Stimulated activated CD8-positive, alpha-beta memory T cell treated with anti-CD3 and anti-CD28 coated beads, Interleukin-12 subunit alpha, Interleukin-12 subunit beta, amount 100 ng/mL, for 24 hours (primary cell): Measurements from ENCODE around the gene SEC24C.

Experiments
- DNase-seq: peaks from one replicate; pipeline ENCODE4 v3.0.0-alpha.2; 2020; ENCODE audit errors: extremely low read depth

The SEC24C gene

DNA sequence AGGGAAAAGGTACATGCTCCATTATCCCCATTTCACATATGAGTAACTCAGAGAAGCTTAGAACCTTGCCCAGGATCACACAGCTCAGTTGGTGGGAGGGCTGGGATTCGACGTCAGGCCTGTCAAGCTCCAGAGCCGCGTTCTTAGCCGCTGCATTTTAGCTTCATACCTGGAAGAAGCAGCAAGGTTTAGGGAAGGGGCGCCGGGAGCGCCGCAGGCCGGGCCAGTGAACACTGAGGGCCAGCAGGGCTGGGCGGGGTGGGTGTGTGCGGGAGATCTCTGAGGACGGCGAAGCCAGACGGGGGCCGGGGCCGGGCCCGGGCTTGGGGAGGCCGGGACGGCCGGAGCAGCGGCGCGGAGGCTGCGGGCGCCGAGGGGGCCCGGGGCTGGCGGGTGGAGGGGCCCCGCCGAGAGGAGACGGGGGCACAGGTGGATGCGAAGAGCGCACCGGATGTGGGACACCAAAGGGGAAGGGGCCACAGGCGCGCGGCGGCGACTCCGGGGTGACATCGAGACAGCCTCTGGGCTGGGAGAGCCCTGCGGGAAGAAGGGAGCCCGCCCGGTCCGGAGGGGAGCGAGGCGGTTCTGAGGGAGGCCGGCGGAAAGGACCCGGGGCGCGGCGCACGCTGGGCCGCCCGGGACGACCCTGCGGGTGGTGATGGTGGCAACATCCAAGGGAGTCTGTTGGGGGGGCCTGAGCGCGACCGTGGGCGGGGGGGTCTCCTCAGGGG lies 66.7 kb downstream of the SEC24C start:
- DNase-seq = no peak

DNA sequence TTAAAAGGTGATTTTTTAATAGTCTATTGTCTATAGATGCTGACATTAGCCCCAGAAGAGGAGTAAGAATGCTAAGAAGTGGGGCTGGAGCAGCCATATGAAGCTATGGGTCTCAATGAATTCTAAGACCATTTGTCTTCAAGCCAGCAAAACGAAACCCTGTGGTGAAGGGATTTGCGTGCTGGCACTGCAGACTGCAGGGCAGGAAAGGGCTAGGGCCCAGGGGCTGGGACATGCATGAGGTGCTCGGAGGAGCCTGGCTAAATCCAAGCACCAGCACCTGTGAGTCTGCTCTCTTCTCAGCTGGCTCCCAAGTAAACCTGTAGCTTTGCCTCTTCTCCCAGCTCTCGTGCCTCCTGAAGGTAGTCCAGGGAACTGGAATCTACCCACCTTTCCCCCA lies 68.5 kb downstream of the SEC24C start:
- DNase-seq = no peak

DNA sequence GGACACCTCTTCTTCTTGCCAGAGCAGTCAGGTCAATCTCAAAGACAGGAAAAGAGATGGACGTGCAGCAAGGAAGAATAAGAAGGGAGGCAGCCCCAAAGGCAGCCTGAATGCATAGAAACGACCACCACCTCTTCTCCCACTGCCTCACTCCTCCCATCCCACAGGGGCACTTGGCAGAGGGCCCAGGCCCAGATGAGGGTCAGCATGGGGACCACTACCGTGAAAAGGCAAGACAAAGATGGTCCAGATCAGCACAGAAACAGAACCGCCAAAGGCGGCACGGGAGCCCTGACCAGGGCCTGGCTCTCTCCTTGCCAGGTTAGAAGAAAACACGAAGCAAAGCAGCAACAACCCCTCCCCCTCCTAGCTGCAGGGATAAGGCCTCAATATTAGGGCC lies 69.2 kb downstream of the SEC24C start:
- DNase-seq = no peak

DNA sequence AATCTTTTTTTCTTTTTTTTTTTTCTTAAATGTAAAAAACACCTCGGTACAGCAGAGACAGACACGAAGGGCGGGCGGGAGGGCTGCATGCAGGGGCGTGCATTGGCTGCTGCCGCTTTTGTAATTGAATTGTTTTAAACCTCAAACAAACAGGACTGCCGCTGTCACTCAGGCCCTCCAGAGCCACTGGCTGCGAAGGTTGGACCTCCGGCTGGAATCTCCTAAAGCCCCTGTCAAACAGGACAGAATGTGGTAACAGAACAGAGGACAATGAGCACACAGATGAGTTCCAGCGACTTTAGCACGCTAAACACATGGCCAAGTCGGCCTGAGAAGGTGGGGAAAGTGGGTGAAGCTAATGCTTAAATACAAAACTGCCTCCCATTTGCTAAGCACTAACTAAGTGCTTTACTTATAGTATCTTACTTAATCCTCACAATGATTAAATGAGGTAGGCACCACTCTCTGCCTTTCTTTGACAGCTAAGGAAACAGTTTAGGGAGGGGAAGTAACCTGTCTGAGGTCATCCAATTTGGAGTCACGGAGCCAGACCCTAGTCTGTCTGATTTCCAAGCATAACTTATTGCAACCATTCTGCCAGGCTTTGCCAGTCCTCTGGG lies 70.2 kb downstream of the SEC24C start:
- no peak for DNase-seq

DNA sequence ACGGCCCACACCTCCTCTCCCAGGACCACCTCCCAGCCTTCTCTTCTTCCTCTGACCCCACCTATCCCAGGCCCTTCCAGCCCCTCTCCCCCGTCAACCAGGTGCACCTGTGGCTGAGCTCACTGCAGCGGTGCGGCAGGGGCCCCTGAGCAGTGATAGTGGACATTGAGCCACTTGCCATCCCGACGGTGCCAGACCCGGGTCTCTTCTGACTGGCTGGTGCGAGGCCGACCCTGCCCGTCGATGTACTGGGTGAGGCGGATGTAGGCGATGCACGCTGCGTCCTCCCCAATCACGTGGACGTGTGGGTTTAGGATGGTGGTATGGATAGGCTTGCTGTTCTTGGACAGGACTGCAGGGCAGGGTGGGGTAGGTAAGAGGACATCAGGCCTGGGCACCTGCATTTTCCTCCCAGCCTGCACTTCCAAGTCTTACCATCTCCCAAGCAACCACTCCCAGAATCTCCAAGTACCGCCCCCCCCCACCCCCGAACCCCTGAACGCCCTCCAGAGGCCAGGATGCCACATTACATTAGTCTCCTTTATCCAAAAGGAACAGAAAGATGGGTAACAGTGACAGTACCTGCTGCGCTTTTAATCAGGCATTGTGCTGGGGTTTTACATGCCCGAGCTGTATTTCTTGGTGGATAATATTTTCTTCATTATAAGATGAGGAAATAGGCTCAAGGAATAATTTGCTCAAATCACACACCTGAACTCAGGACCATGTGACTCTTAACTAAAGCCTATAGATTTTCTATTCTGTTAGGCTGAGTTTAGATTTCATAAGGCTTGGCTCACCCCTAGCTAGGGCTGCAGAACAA lies 70.9 kb downstream of the SEC24C start:
- no peak for DNase-seq

DNA sequence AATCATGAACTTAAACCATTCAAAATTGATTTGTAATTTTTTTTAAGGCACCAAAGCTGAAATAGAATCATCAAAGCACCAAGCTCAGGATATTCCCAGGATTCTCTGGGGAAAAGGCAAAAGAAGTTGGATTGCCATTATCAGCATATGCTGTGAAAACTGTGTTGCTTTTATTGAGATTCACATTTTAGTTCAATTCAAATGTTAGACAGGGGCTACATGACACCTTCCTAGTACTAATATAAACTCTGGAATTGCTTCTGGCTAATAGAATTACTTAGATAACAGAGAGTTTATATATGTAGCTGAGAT lies 71.5 kb downstream of the SEC24C start:
- no peak for DNase-seq

DNA sequence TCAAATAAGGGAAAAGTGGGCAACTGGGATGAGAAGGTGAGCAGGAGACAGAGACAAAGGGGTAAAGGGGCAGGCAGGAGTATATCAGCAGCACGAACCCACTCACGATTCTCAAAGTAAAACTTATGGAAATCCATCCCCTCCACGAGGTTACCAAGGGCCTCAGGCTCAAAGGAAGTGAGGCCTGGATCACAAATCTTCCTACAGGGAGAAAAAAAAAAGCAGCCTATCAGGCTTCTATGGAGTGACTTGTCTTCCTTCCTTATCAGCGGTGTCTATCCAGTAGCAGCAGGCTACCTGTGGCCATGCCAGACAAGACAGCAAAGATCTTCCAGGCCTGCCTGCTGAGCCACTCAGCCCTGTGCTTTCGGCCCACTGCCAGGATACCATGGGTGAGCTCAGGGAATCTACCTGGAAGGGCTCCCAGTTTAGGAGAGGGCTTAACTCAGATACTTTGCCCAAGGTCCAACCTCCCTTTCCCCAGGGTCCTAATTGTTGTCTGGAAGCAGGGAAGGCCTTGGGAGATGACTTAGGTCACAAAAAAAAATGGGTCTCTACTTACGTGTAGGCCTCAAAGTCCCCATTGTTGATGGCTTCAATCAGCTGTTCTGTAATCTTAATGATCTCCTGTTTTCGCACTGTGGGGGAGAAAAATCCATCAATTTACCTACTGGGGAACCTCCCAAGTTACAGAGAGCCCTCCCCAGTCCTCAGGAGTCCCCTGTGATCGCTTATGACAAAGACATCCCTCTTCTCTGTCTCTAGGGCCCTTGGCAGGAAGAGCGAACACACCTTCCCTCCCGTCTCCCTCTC lies 73.0 kb downstream of the SEC24C start:
- DNase-seq = no peak

DNA sequence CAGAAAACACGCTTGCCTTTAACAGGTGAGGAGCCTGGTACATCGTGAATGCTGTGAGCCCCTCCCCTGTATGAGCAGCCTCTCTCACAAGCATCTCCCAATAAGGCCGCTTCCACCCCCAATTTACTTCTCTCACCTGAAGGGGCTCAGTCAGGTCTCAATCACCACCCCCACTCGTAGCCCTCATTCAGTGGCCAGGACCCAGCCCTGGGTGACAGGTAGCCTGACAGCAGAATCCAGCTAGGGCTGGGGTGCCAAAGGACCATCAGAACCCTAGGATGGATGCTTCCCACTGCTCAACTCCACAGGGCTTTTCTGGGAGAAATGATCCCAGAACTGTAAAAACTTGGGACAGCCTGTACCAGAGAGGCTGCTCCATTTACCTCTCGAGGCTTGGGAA lies 73.7 kb downstream of the SEC24C start:
- no peak for DNase-seq

DNA sequence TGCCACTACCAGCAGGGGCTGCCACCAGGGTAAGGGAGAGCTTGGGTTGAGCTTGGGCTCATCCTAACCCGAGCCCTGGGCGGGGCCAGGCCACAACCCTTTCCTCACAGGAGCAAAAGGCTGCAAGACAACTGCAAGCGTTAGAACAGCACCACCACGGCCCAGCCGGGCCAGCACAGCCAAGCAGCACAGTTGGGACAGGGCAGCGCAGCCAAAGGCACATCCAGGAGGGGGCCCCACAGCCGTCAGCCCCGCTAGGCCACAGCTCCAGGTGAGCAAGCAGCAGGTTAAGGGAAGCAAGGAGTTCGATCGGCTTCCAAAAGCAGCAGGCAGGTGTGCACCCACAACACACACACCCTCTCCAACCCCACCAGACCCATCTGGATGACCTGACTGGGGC lies 74.2 kb downstream of the SEC24C start:
- DNase-seq = no peak

DNA sequence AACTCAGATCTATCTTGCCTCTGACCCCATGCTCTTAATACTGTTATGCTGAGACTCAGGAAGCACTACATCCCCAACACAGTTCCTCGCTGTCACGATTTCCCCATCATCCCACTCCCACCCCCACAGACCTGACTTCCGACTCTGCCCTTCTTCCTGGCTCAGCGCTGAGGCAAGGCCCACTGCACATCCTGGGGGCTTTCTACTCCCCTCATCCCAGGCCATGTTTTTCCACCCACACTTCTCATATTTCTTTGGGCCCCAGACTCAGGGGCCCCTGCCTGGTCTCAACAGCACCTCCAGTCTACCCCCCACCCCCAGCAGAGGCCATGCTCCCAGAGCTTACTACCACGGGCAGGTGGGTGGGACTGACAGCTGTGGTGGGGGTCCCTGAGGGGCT lies 74.9 kb downstream of the SEC24C start:
- no peak for DNase-seq

DNA sequence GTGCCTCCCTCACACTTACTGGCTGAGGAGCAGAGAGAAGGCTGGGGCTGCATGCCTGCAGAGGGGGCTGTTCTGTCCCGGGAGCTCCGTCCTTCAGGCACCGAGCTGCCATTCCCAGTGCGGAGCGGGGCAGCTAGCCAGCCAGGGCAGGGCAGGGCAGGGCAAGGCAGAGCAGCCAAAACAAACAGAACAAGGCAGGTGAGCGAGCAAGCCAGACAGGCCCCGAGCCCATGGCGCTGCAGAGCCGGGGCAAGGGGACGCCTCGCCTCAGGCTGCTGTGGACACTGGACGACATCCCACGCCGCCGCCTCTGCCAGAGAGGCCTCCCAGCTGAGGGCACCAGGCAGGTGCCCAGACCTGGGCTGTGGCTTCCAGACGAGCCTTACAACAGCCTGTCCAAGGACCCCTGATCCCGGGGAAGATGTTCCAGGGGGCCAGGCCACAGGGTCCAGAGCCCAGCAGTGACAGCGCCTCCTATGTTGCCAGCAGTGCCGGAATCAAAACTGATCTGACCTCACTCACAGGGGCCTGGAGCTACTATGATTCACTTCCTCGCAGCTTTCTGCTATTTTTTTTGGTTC lies 75.4 kb downstream of the SEC24C start:
- DNase-seq = no peak
